ENCODE measurements around the gene TMEM151A. TPM values are rescaled to one million over a fixed set of nuclear protein-coding genes. Genes with fewer than 3 reads are reported as not detected.

The TMEM151A gene
- total RNA-seq, 1 donor, result 0.36 TPM

DNA sequence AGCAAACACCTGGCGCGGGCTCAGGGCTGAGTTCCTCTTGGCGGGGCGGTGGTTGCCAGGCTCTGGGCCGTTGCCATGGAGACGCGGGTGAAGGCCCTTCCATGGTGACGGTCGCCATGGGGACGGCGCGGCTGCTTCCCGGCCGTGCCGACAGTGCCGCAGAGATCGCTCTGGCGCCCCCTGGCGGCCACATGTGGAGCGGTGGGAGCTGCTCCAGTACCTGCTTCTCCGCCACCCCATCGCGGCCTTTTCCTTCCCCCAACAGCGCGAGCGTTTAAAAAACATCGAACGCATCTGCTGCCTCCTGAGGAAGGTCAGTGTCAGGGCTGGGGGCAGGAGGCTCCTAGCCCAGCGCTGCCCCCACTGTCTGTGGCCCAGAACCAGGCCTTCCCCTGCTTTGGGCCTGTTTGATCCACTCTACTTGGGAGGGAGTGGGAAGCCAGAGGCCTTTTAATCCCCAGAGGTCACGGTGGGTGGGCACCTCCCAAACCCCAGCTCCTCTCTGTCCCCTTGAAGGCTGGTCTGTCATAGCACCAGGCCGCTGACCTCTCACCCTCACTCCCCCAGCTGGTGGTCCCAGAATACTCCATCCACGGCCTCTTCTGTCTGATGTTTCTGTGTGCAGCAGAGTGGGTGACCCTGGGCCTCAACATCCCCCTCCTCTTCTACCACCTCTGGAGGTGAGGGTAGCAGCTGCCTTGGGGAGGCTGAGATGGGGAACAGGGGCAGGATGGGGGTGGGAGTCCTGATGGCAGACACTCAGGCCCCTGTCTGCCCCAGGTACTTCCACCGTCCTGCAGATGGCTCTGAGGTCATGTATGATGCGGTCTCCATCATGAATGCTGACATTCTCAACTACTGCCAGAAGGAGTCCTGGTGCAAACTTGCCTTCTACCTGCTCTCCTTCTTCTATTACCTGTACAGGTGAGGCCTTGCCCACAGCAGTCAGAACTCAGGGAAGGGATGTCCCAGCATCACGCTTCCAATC lies 8.9 kb upstream of the TMEM151A start:
- Histone ChIP-seq H3K36me3 (ENCODE audit: insufficient read depth, low read length) (peaks cover 31% of the 10 kb centered on the region), H4K20me1 (ENCODE audit: insufficient read depth, low read length) (peaks cover 35% of the 10 kb centered on the region), H3K4me2 (ENCODE audit: insufficient read depth, low read length) (no peak overlapping the region), H3K4me3 (ENCODE audit: insufficient read depth, low read length) (no peak overlapping the region), H2AFZ (ENCODE audit: low read length) (no peak overlapping the region), H3K79me2 (ENCODE audit: insufficient read depth, low read length) (peaks cover 36% of the 10 kb centered on the region), H3K4me1 (ENCODE audit: insufficient read depth, low read length) (peaks cover 9% of the 10 kb centered on the region), H3K27ac (ENCODE audit: low read depth, low read length) (no peak overlapping the region), H3K27me3 (ENCODE audit: insufficient read depth, low read length) (peaks cover 6% of the 10 kb centered on the region), H3K9me3 (ENCODE audit: low read depth, low read length) (no peaks in the 10 kb centered on the region)
- peak; percentile 88 for TF ChIP-seq CTCF (IDR thresholded peaks at IDR 0.05; ENCODE audit: extremely low read depth, low read depth, low read length)
- peak; percentile 100 for DNase-seq (ENCODE audit: insufficient read length, low spot score, missing footprints)

DNA sequence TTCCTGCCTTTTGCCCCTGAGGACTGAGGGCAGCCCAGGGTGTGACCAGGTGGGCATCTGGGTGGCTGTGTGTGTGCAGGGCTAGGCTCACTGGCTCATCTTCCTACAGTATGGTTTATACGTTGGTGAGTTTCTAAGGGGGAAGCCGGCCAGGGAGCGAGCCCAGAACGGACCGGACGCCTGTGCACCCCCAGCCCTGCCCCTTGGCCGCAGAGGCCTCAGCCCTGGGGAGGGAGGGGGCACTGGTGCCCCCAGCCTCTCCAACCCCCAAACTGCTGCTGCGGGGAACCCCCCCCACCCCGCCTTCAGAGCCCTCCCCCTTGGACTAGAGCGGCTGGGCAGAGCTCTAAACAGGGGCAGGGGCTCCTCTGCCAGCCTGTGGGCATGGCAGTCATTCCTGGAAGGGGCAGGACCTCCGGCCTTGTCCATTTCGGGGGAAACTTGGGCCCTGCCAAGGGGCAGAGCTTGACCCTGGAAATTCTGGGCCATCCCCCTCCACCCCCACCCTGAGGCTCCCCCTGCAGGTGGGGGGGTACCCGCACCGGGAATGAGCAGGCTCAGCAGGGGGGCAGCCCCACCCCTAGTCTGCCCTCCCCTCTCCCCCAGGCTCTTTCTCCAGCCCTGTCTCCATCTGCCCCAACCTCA lies 8.1 kb upstream of the TMEM151A start:
- DNase-seq (ENCODE audit: insufficient read length, low spot score, missing footprints), result no peak
- no peak overlapping the region for H2AFZ ChIP-seq (ENCODE audit: low read length)
- no peak overlapping the region for H3K27ac ChIP-seq (ENCODE audit: low read depth, low read length)
- TF ChIP-seq CTCF (IDR thresholded peaks at IDR 0.05; ENCODE audit: extremely low read depth, low read depth, low read length), result no peak
- peaks cover 37% of the 10 kb centered on the region for H4K20me1 ChIP-seq (ENCODE audit: insufficient read depth, low read length)
- H3K4me3 ChIP-seq (ENCODE audit: insufficient read depth, low read length), result no peak overlapping the region
- H3K9me3 ChIP-seq (ENCODE audit: low read depth, low read length), result no peaks in the 10 kb centered on the region
- peaks cover 15% of the 10 kb centered on the region for H3K4me1 ChIP-seq (ENCODE audit: insufficient read depth, low read length)
- peaks cover 6% of the 10 kb centered on the region for H3K27me3 ChIP-seq (ENCODE audit: insufficient read depth, low read length)
- H3K79me2 ChIP-seq (ENCODE audit: insufficient read depth, low read length), result peaks cover 44% of the 10 kb centered on the region
- peaks cover 31% of the 10 kb centered on the region for H3K36me3 ChIP-seq (ENCODE audit: insufficient read depth, low read length)
- no peak overlapping the region for H3K4me2 ChIP-seq (ENCODE audit: insufficient read depth, low read length)

- Histone ChIP-seq H3K4me3 (ENCODE audit: insufficient read depth, low read length) (no peak overlapping the region), H3K4me2 (ENCODE audit: insufficient read depth, low read length) (no peak overlapping the region), H3K36me3 (ENCODE audit: insufficient read depth, low read length) (peaks cover 31% of the 10 kb centered on the region), H3K4me1 (ENCODE audit: insufficient read depth, low read length) (peaks cover 19% of the 10 kb centered on the region), H3K79me2 (ENCODE audit: insufficient read depth, low read length) (peaks cover 47% of the 10 kb centered on the region), H3K27me3 (ENCODE audit: insufficient read depth, low read length) (no peaks in the 10 kb centered on the region), H2AFZ (ENCODE audit: low read length) (no peak overlapping the region), H3K9me3 (ENCODE audit: low read depth, low read length) (no peaks in the 10 kb centered on the region), H3K27ac (ENCODE audit: low read depth, low read length) (no peak overlapping the region), H4K20me1 (ENCODE audit: insufficient read depth, low read length) (peaks cover 37% of the 10 kb centered on the region)
- DNase-seq (ENCODE audit: insufficient read length, low spot score, missing footprints), result peak; percentile 60
- TF ChIP-seq CTCF (IDR thresholded peaks at IDR 0.05; ENCODE audit: extremely low read depth, low read depth, low read length), result no peak
Observed at GRCh38 chr11:66284526-66285078, 7.1 kb upstream of the TMEM151A start.
